ENCODE results near the gene SH3PXD2A.
"Not testable (repeated sequence)": the region's sequence is repeated elsewhere in the genome, so short reads cannot be mapped to it uniquely, and the experiment has no call there.

The SH3PXD2A gene

GRCh38 chr10:103677486-103678177 lies 177.7 kb downstream of the SH3PXD2A start:
- DNase-seq: no peak

DNA sequence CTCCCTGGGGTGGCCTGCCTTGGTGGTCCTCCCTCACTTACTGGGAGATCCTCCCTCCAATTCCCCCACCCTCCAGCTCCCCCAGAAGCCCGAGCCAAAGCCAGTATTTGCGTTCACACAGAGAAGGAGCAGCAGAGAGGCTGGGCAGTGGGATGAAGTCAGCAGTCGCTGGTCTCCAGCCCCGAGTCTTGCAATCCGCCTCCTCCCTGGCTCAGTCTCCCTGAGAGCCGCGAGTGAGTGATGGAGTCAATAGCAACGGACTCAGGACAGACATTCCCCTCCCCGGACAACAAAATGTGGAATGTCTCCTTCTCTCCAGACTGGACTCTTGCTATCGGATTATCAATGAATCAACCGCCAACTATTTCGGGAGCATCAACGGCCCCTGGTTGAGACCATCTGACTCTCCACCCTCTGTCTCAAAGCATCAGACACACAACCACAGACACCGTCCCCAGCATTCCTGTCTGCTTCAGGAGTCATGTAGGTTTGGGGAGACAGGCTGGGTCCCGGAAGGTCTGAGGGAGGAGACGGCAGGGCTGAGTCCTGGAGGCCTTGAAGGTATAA lies 178.4 kb downstream of the SH3PXD2A start:
- no peak for DNase-seq

GRCh38 chr10:103676058-103676785 lies 179.2 kb downstream of the SH3PXD2A start:
- DNase-seq: no peak

- no peak for DNase-seq
Observed at GRCh38 chr10:103673606-103674005, 181.8 kb downstream of the SH3PXD2A start.

- DNase-seq: no peak
Observed at GRCh38 chr10:103672345-103672744, 183.0 kb downstream of the SH3PXD2A start.

DNA sequence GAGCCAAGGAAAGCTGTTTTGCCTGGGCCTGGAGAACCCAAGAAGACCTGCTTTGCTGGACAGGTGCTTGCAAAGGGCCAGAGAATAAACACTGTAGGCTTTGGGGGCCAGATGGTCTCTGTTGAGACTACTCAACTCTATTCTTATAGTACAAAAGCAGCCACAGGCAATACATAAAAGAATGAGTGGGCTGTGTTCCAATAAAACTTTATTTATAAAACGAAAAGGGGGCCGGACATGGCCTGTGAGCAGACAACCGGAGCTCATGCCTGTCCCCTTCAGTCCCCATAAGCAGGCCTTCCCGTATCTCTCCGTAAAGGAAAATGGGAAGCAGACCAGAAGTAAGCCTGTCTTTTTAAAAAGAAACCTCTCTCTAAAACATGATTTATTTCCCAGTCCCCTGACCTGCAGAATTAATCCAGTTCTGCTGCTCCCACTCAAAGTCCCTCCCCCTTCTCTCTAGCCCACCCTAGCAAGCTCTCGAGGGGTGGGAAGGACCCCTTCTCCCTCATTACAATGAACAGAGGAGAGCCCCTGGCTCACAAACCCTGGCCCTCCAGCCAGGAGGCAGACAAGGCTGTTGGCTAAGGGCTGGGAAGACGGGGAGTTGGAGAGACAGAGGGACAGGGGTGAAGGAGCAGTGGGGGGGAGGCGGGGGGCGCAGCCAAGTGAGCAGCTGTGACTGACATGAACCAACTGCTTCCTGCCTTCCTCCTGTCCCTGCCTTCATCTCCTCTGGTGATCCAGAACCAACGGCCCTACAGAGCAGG lies 184.1 kb downstream of the SH3PXD2A start:
- DNase-seq: no peak

- no peak for DNase-seq
Observed at GRCh38 chr10:103669944-103670343, 185.4 kb downstream of the SH3PXD2A start.

- no peak for DNase-seq
Observed at GRCh38 chr10:103669243-103669929, 186.0 kb downstream of the SH3PXD2A start.

- no peak for DNase-seq
Observed at GRCh38 chr10:103668351-103669242, 186.8 kb downstream of the SH3PXD2A start.

- DNase-seq: no peak
Observed at GRCh38 chr10:103667356-103667755, 188.0 kb downstream of the SH3PXD2A start.

DNA sequence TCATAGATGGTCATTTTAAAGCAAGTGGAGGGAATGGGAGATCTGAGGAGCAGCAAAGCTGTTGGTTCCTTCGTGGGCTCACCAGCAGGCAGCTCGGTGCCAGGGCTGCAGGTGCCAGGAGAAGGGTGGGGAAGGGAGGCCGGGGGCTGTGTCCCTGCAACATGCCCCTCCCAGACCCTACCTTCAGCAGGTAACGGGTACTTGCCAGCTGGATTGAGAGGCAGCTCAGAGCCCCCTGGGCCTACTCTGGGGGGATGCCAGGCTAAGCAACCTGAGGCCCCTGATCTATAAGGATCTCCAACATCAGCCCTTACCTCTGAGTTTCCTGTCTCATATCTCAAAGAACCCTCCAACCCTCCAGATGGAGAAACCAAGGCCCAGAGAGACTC lies 188.6 kb downstream of the SH3PXD2A start:
- DNase-seq: no peak

DNA sequence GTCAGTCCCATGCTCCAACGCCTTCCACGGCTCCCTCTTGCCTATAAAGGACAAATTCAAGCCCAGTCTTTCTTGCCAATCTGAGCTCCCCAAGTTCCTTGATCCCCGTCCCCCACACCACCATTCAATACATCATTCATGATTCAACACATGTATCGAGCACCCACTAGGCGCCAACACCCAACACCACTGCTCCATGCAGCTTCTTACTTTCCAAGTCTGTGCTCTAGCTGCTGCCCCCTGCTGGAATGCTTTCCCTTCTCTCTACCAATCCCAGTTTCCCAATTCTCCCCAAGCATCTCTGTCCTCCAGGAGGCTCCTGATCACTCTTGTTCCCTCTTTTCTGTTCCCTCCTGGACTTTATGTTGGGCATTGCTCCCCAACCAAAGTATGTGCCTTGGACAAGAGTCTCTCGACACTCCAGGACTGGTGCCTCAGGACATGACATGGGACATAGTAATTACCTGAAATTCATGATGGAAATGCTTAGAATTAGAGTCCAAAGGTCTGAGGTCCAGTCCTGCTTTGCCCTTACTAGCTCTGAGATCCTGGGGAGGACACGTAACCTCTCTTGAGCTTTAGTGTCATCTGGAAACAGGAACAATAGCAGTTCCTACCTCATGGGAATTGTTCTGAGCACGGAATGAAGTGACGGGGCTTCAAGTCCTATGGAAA lies 189.2 kb downstream of the SH3PXD2A start:
- DNase-seq: no peak

GRCh38 chr10:103665162-103665889 lies 190.1 kb downstream of the SH3PXD2A start:
- DNase-seq: no peak

- no peak for DNase-seq
Observed at GRCh38 chr10:103663802-103664201, 191.6 kb downstream of the SH3PXD2A start.

DNA sequence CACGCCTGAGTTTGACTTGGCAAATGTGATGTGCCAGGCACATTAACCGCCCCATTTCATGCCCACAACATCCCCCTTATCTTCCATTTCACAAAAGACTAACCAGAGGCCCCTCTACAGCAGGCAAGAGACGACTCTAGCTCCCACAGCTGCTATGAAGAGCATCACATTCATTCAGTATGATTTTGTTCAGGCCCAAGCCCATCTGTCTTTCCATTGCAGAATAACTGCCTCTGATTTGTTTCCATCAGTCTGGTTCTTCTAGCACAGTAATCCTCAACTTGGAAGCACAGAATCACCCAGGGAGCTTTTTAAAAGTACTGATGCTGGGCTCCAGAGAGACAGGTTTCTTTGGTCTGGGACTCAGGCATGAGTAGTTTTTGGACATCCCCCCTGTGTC lies 192.1 kb downstream of the SH3PXD2A start:
- no peak for DNase-seq

DNA sequence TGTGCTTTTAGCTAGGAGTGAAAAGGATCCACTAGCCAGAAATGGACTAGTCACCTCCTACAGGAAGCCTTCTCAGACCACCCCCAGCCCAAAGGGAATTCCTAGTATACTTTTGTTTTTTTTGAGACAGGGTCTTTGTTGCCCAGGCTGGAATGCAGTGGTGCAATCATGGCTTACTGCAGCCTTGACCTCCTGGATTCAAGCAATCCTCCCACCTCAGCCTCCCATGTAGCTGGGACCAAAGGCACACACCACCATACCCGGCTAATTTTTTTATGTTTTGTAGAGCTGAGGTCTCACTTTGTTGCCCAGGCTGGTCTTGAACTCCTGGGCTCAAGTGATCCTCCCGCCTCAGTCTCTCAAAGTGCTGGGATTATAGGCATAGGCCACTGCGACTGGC lies 192.7 kb downstream of the SH3PXD2A start:
- not testable (repeated sequence) for DNase-seq

DNA sequence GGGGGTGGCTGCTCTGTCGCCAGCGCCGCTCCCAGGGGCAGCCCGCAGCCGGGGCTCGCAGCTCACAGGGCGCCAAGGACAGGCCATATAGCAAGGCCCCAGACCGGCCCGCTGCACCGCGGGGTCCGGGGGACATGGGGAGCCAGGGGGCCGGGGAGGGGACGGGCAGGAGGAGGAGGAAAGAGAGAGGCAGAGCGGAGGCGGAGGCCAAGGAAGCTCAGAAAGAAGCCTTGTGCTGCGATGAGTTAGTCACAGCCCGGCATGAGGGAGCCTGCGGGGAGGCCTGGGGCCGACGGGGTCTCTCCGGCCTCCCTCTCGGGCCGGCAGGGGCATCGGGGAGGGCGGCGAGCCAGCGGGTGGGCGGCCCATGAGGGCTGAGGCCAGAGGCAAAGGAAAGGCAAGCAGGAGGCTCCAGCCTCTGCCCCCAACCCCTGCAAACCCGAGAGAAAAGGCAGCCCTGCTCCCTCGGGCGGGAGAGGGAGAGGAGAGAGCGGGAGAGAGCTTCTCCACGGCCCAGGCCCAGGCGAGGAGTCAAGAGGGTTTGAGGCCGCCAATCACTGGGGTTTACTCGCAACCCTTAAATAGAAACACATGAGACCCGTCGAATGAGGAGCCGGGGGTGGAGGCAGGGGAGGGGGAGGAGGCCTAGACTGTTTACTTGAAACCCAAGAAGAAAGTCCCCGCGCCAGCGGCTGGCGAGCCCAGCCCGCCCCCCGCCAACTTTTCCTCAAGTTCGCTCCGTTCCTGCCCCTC lies 194.0 kb downstream of the SH3PXD2A start:
- DNase-seq: peak; percentile 48

GRCh38 chr10:103660364-103661197 lies 194.8 kb downstream of the SH3PXD2A start:
- peak; percentile 16 for DNase-seq
